HTR-8/SVneo (cell line): ENCODE results near the gene CHM.
A peak's percentile ranks its signal among the peaks of the same experiment; 100 is the strongest.
"Not testable (repeated sequence)": the region's sequence is repeated elsewhere in the genome, so short reads cannot be mapped to it uniquely, and the experiment has no call there.

Experiments used
- DNase-seq: peaks from one replicate; pipeline ENCODE4 v3.0.0; 2011; ENCODE audit warnings: low spot score, mixed read lengths; ENCODE audit not compliant: insufficient read length
- FAIRE-seq: peaks from 2 replicates; lab custom pipeline; 2011; peaks lifted over from hg19 to GRCh38; lab: Jason Lieb, UNC

Gene CHM

DNA sequence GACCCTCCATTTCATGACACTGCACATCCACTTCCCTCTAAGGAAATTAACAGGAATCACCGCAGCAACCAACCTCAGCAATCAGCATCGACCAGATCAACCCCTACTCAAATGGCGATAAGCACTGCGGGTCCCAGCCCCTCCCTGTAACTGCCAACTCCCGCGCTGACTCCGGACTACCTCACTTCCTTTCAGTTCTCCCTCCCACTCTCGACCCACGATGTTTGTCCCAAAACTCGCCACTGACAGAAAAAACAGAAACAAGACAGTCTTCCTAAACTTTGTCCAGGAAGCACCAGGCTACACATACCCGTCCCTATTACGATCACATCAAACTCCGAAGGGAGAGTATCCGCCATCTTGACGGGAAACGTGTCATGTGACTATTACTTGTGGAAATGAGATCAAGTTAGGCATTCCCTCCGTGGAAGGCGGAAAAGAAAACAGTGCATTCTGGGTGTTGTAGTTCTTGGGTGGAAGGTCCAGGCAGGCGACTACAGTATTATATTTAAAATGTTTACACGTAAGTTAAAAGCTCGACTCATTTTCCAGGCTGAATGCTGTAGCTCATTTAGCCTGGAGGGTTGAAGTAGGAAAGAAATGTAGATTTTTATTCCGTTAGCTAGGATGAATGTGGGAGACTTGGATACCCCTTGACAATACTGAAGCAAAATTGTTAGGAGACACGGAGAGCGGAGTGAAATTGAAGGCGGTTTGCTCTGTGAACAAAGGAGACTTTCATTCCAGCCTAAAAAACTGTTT, at the start of gene CHM:
TSS of gene CHM (minus strand) at position 385 of the 762 bp plus-strand sequence. CDS start at position 359, 26 bp downstream.
- FAIRE-seq (no peak), DNase-seq (peak; percentile 59)

DNA sequence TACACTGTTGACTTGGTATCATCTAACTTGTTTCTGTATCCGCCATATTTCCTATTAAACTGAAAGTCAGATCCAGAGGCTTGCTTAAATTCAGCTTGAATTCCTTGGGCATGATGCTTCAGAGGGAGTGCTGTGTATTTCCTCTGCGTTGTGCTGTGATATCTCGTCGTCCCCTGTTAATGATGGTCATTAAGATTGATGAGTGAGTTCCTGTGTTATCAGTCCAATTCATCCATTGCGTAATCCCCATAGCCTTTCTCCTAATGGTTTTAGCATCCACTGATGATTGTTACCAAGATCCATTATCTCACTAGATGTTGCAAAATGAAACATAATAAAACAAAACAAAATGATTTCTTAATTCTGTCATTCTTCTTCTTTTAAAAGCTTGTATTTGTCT, 31.3 kb upstream of the CHM start:
- FAIRE-seq (no peak), DNase-seq (no peak)

DNA sequence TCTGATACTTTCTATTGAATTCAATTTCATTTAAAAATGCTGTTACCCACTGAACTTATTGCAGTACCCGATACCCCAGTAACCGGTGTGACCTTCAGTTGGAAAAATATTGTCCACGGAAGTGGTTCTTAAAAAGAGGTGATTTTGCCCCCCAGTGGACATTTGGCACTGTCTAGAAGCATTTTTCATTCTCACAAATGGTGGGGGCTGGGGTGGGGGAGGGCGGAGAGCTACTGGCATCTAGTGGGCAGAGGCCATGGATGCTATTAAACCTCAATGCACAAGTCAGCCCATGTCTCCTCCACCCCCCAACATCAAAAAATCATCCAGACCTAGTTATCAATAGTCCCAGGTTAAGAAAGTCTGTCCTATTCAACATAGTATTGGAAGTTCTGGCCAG, 19.6 kb upstream of the CHM start:
- FAIRE-seq, result no peak
- DNase-seq, result no peak

- FAIRE-seq (no peak), DNase-seq (no peak)
Measured at GRCh38 chrX:86061407-86061806, 14.0 kb upstream of the CHM start.

DNA sequence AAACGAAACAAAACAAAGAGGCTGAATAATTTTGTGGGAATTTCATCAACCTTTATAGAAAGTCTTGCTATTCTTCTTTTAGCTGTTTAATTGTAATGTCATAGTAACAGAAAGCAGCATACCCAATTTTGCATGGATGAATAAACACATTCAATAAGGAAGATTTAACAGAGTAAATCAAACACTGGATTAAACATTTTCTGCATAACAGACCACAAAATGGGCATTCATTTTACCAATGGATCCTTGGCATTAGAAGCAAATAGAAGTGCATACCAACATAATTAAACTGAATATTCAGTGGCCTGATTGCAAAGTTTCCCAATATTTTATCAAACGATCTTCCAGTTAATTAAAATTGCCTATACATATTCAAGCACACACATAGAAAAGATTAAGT, 4.4 kb upstream of the CHM start:
- no peak for FAIRE-seq
- DNase-seq, result no peak

DNA sequence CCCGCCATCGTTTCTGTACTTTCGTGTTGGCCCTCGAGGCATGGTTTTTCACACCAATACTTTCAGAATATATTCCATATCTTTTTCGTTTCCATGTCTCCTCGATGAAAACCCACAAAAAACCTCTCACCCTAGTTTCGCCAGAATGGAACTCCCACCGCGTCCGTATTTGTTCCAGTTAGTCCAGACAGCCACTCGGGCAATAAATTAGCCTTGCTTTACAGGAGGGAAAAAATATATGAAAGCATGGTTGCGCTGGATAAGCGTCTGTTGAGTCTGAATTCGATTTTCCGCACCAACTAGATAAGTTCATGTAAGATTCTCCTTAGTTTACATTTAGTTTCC, 550 bp upstream of the CHM start:
- FAIRE-seq, result no peak
- no peak for DNase-seq

GRCh38 chrX:86044216-86044615, 3.1 kb downstream of the CHM start:
- FAIRE-seq (no peak), DNase-seq (no peak)

- FAIRE-seq (no peak), DNase-seq (no peak)
Measured at GRCh38 chrX:86039625-86040568, 7.5 kb downstream of the CHM start.

GRCh38 chrX:86033385-86033784, 14.0 kb downstream of the CHM start:
- DNase-seq, result no peak
- no peak for FAIRE-seq

GRCh38 chrX:86028681-86029080, 18.7 kb downstream of the CHM start:
- DNase-seq (no peak), FAIRE-seq (no peak)

DNA sequence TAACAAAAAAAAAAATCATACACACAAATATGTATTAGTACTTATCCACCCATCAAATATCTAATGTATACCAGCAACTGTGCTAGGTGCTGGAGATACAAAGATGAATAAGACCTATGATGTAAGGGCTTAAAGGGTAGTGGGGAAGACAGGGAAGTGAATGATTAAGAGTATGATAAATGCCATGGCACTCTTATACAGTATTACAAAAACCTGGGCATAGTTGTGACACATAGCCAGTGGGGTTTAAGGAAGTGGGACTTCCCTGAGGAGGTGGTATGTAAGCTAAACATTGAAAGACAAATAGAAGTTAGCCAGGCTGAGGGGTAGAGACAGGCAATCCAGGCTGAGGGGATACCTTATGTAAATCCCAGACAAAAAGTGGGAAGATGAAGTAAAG, 23.5 kb downstream of the CHM start:
- DNase-seq, result no peak
- FAIRE-seq, result no peak

- FAIRE-seq (no peak), DNase-seq (no peak)
Measured at GRCh38 chrX:86021652-86022289, 25.6 kb downstream of the CHM start.

GRCh38 chrX:86016139-86016538, 31.2 kb downstream of the CHM start:
- DNase-seq (no peak), FAIRE-seq (no peak)

- not testable (repeated sequence) for DNase-seq, FAIRE-seq
Measured at GRCh38 chrX:86014959-86015358, 32.4 kb downstream of the CHM start.

GRCh38 chrX:86014421-86014820, 32.9 kb downstream of the CHM start:
- DNase-seq (no peak), FAIRE-seq (no peak)

DNA sequence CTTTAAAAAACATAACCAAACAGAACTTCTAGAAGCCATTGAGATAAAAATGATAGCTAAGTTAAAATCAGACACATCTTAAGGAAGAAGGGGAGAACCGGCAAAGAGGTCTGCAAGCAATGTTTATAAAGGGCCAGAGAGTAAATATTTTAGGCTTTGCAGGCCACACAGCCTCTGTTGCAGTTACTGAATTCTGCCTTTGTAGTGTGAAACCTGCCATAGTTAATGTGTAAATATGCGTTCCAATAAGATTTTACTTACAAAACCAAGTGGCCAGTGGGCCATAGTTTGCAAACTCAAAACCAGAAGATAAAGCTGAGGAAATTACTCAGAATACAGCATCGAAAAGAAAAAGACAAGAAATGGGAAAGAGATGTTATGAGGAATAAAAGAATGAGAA, 33.6 kb downstream of the CHM start:
- no peak for FAIRE-seq

GRCh38 chrX:86012188-86012587, 35.2 kb downstream of the CHM start:
- FAIRE-seq, result no peak
- no peak for DNase-seq

More for the DNA sequence above, 33.6 kb downstream of the CHM start:
- no peak for DNase-seq

GRCh38 chrX:86009803-86010202, 37.6 kb downstream of the CHM start:
- DNase-seq, FAIRE-seq: not testable (repeated sequence)

DNA sequence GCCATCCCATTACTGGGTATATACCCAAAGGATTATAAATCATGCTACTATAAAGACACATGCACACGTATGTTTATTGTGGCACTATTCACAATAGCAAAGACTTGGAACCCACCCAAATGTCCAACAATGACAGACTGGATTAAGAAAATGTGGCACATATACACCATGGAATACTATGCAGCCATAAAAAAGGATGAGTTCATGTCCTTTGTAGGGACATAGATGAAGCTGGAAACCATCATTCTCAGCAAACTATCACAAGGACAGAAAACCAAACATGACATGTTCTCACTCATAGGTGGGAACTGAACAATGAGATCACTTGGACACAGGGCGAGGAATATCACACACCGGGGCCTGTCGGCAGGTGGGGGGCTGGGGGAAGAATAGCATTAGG, 39.5 kb downstream of the CHM start:
- not testable (repeated sequence) for FAIRE-seq, DNase-seq

DNA sequence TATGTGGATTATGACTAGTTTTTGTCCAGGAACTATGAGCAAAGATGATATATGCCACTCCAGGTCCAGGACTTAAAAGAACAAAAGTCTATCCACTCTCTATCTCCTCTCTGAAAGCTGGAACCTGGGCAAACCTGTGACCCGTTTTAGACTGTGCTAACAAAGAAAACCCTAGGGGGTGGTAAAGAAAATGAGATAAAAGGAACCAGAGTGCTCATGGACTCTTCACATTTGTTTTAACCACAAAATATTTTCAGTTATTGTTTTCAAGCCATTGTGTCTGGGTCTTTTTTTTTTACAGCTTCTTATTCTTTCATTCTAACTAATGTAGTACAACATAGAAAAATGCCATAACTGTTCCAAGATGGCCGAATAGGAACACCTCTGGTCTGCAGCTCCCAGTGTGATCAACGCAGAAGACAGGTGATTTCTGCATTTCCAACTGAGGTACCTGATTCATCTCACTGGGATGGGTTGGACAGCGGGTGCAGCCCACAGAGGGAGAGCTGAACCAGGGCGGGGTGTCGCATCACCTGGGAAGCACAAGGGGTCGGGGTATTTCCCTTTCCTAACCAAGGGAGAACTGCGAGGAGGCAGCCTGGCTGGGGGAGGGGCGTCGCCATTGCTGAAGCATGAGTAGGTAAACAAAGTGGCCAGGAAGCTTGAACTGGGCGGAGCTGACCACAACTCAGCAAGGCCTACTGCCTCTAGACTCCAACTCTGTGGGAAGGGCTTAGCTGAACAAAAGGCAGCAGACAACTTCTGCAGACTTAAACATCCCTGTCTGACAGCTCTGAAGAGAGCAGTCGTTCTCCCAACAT, 45.1 kb downstream of the CHM start:
- DNase-seq (no peak), FAIRE-seq (no peak)
